ENCODE measurements around the gene FOXD2.

FOXD2 gene

GRCh38 chr1:47437447-47438164, at the start of gene FOXD2:
FOXD2 (plus strand) TSS chr1:47438044; CDS start chr1:47438136, 92 bp downstream.
- peak within 1 kb of the TSS; percentile 68 for H3K4me3 ChIP-seq (ENCODE audit: low read depth, low read length)
- TF ChIP-seq, protein P1, sequence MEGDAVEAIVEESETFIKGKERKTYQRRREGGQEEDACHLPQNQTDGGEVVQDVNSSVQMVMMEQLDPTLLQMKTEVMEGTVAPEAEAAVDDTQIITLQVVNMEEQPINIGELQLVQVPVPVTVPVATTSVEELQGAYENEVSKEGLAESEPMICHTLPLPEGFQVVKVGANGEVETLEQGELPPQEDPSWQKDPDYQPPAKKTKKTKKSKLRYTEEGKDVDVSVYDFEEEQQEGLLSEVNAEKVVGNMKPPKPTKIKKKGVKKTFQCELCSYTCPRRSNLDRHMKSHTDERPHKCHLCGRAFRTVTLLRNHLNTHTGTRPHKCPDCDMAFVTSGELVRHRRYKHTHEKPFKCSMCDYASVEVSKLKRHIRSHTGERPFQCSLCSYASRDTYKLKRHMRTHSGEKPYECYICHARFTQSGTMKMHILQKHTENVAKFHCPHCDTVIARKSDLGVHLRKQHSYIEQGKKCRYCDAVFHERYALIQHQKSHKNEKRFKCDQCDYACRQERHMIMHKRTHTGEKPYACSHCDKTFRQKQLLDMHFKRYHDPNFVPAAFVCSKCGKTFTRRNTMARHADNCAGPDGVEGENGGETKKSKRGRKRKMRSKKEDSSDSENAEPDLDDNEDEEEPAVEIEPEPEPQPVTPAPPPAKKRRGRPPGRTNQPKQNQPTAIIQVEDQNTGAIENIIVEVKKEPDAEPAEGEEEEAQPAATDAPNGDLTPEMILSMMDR (IDR thresholded peaks at IDR 0.05; ENCODE audit: low read depth, low read length), result peak; percentile 83

DNA sequence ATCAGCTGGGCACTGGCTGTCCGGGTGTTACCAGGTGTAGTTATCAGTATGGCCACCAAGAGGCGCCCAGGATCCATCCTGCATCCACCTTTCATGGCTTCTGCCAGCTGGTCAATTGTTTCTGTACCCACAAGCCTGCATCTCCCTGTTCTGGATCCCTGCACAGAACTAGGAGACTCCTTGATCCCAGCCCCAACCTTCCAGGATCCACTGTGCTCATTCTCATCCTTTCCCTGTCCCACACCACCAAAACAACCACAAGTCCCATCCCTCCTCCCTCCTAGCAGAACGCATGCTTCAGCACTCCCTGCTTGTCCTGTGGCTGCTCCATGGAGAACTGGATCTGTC, 49.0 kb upstream of the FOXD2 start:
- H3K4me3 ChIP-seq (ENCODE audit: low read depth, low read length), result no peak overlapping the region
- TF ChIP-seq, protein P1 (IDR thresholded peaks at IDR 0.05; ENCODE audit: low read depth, low read length), result peak; percentile 91

DNA sequence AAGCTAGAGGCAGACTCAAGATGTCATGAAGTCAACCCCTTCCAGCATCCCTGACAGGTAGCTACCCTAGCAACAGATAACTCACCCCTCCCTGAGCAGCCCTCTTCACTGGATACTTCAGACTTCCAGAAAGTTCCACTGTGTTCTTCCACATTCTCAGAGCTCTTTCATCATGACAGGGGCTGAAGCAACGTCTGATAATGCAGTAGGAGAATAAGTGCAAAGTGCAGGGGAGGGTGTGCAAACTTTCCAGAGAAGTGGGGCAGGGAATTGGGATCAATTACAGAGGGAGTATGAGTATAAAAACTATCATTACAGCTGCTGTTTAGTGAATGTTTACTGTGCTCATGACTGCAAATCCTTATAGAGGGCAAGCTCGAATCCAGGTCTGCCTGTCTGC, 48.1 kb upstream of the FOXD2 start:
- no peak overlapping the region for H3K4me3 ChIP-seq (ENCODE audit: low read depth, low read length)
- TF ChIP-seq, protein P1 (IDR thresholded peaks at IDR 0.05; ENCODE audit: low read depth, low read length), result no peak

DNA sequence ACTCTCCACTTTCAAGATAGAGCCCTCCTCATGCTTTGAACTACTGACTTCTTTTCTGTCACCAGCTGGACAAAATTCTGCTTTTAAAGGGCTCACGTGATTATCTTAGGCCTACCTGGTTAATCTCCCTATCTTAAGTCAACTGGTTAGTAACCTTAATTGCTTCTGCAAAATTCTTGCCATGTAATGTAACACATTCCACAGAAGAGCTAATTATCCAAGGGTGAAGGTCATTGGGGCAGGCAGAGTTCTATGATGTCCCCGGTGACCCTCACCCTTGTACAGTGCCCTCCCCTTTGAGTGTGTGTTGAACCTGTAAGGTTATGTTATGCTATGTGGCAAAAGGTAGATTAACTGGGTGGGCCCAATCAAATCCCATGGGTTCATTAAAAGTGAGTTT, 47.0 kb upstream of the FOXD2 start:
- no peak overlapping the region for H3K4me3 ChIP-seq (ENCODE audit: low read depth, low read length)
- TF ChIP-seq, protein P1 (IDR thresholded peaks at IDR 0.05; ENCODE audit: low read depth, low read length), result no peak

DNA sequence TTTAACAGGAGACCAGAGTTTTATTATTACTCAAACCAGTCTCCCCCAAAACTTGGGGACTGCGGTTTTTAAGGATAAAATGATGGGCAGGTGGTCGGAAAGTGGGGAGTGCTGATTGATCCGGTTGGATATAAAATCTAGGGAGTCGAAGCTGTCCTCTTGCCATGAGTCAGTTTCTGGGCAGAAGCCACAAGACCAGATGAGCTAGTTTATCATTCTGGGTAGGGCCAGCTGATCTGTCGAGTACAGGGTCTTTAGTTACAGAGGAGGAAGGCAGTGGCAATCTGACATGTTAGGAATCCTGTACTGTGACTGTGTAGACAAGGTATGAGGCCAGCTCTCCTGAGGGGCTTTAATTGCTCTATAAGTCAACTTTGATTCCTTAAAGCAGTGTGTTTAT, 44.7 kb upstream of the FOXD2 start:
- no peak overlapping the region for H3K4me3 ChIP-seq (ENCODE audit: low read depth, low read length)
- TF ChIP-seq, protein P1 (IDR thresholded peaks at IDR 0.05; ENCODE audit: low read depth, low read length), result no peak

DNA sequence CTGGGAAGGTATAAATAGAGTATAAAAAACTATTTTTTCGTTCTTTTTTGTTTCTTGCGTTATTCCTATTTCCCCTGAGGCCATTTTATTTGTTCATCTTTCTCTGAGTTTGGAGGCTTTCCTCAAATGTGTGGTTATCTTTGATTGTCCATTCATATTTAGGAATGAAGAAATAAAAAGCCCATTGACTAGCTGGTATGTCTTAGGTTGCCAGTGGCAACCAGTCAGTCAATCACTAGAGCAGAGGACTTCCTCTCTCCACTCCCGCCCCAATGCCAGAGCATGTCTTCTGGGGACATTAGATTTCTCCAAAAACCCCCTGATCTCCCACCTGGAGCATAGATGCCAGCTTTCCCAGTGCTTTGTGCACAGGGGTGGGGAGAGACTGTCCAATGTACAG, 42.4 kb upstream of the FOXD2 start:
- TF ChIP-seq, protein P1 (IDR thresholded peaks at IDR 0.05; ENCODE audit: low read depth, low read length), result no peak
- H3K4me3 ChIP-seq (ENCODE audit: low read depth, low read length), result no peak overlapping the region

- no peak overlapping the region for H3K4me3 ChIP-seq (ENCODE audit: low read depth, low read length)
- TF ChIP-seq, protein P1 (IDR thresholded peaks at IDR 0.05; ENCODE audit: low read depth, low read length), result no peak
Observed at GRCh38 chr1:47396671-47397196, 41.1 kb upstream of the FOXD2 start.

All from WI38 (cell line).